Sigmoid colon (tissue), 4 donors: ENCODE measurements around the gene MAP3K12.

ENCODE experiments used
- EP300 ChIP-seq, 4 donors: sonication (generic); formaldehyde crosslinking; IDR thresholded peaks; one replicate each; pipeline ENCODE4 v1.6.1; 2017; ENCODE audit warnings: antibody characterized with exemption in 4 of 4
- POLR2A ChIP-seq, 2 donors: fragments of 450-650 bp; IDR thresholded peaks; one replicate each; pipeline ENCODE4 v1.6.1; 2016; ENCODE audit warnings: antibody characterized with exemption in 2 of 2, mild to moderate bottlenecking in 2 of 2, moderate library complexity in 2 of 2

GRCh38 chr12:53468282-53468681 is 31.0 kb downstream of the MAP3K12 start:
- TF ChIP-seq POLR2A (IDR thresholded peaks at IDR 0.05) (no peak), EP300 (IDR thresholded peaks at IDR 0.05) (no peak)
